Measurements from ENCODE around the gene ASB9.

ASB9 gene

DNA sequence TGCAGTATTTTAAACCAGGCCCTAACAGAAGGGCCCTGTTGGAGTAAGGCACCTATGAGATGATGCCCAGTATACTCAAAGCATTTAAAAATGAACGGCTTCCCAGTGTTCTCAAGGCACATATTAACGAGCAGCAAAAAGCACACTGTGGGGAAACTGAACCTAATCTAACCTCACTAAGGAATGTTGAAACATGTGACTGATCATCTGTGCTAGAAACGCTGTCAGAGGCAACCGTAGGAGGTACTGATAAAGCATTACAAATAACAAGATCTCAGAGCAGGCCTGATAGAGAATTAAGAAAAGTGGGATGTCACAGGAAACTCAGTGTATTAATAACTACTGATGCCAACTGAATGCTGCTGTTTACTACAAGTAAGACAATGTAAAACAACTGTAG, 24.0 kb downstream of the ASB9 start:
- peak in 8 of 42 donors; percentile 2 to 35 (median 10) for DNase-seq
- intact Hi-C loops (cut with DNase I) = no loop called here

DNA sequence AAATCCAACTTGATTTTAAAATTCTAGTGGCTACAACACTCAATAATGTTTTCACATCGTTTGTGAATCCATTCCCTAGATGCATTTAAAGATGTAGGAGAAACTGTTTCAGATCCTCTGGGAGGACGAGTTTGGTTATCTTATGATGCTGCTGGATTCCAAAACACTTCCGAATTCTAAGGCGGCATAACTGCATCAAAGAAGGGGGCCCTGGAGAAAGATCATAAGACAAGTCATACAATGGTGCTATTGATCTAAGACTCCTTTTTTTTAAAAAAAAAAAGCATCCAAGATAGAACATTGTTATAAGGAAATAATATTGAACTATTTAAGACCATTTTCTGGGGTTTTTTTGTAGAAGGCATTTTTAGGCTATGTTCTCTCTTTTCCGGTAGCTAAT, 25.5 kb downstream of the ASB9 start:
- intact Hi-C loops (cut with DNase I) = no loop called here
- no peak for DNase-seq

DNA sequence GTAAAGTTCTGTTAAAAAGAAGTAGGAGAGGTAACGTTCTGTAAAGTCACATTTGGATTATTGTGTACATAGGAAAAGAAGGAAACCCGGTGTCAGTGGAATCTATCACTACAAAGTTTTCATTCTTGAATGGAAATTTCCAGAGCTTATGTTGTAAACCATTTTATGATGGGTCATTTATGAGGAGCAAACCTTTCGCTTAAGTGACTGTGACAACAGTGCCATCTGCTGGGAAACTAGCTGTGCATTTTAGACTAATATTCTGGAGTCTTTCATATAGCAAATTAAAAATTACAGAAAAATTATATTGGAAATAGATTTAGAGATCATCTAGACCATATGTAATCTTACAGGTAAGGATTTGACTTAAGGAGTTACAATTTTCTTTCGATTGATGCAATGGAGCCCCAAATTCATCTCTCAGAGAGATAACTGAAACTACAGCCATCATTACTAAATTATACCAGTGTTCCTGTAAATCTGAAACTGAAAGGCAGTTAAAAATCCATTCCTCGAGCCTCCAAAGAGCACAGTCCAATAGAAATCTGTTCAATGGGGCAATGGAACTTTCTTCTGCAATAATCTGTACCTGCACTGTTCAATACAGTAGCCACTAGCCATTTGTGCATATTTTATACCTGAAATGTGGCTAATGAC, 26.9 kb downstream of the ASB9 start:
- peak in 34 of 42 donors; percentile 9 to 70 (median 42) for DNase-seq
- intact Hi-C loops (cut with DNase I) = no loop called here

DNA sequence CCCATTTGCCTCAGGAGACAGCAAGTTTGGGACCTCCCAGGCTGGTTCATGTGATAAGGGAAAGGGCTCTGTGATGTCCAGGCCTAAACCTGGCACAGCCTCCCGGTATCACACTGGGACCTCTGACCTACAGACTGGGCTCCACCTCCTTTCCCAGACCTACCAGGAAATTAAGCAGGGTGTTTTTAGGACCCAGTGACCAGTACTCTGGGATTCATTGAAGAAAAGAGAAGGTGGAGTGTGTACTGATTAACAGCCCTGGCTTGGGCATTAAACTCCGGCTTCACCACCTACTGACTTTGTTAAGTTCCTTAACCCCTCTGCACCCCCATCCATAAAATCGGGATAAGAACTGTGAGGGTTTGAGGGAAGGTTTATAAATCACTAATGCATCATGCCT, 28.6 kb downstream of the ASB9 start:
- intact Hi-C loops (cut with DNase I) = no loop called here
- DNase-seq = no peak

DNA sequence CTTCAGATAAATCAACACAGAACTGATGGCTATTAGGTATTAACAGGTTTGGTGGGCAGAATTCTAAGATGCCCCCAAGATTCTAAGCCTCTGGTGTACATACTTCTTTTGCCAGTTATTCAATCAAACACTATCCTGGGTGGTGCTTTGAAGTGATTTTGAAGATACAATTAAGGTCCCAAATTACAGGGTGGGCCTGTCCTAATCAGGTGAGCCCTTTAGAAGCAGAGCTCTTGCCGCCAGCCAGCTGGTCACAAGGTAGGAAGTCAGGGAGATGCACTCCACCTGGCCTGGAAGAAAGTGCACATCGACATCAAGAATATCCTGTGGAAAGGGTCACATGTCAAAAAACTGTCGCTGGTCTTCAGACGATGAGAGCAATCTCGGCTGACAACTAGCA, 29.5 kb downstream of the ASB9 start:
- no peak for DNase-seq
- intact Hi-C loops (cut with DNase I) = no loop called here

DNA sequence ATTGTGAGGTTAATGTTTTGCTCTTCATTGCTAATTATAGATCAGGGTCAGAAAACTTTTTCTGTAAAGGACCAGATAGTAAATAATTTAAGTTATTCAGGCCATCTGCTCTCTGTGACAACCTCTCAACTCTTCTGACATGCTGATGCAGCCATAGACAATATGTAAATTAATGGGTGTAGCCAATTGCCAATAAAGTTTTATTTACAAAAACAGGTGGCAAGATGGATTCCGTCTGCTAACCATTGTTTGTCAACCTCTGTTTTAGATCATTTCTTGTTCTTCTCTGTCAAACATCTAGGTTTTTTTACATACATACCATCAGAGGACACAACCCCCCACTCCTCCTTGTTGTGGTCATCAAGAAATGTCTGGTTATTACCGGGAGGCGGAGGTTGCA, 33.7 kb downstream of the ASB9 start:
- no peak for DNase-seq
- intact Hi-C loops (cut with DNase I) = no loop called here

DNA sequence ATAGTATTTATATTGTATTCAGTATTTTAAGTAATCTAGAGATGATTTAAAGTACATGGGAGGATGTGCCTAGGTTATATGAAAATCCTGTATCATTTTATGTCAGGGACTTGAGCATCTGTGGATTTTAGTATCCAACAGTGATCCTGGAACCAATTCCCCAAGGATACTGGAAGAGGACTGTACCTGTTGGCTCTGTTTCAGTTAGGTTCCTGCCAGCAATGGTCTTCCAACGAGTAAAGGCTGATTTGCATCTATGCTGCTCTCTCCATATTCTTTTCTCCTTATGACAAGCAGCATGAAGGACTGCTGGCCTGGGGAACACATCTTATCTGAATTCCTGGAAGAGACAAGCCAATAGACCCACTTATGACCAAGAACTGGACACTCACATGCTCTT, 34.9 kb downstream of the ASB9 start:
- intact Hi-C loops (cut with DNase I) = no loop called here
- DNase-seq = no peak

DNA sequence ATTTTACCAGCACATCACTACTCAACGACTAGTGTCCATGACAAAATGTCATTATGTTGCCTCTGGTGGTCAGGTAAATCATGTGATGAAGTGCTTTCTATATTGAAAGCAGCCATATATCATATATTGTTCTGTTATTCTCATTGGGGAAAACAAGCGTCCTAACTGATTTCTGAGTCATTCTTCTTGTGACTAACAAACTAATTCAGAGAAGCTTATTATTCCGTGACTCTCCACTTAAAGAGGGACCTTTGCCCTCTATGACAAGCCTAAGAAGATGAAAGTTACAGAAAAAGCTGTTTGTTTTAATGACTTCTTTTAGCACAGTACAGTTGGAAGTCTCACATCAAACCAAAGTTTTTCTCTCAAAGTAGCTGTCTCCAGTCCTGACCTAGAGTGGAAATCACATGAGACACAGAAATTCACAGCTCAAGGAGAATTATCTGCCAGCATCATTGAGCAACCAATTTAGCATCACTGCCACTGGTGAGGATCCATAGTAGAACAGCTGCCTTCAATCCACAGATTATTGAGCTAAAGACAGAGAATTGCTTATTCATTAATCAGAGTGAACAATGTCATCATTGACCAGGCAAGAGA, 36.4 kb downstream of the ASB9 start:
- intact Hi-C loops (cut with DNase I) = no loop called here
- DNase-seq = no peak

DNA sequence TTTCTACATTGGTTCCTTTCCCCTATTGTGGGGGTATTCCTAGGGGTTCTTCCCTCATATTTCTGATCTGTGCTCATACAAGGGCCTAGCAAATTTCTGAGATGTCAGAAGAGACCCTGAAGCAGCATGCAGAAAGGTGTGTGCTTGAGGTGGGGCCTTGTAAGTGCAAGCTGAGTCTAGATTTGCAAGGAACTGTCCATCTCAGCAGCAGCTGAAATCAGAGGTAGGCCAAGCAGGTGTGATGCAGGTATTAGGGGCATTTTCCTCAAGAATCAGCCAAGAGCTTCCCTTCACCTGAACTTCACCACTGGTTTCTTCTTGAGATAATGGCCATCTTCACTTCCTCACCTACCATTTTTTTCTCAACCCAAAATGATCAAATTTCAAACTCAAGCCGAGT, 45.1 kb downstream of the ASB9 start:
- intact Hi-C loops (cut with DNase I) = no loop called here
- DNase-seq = no peak

DNA sequence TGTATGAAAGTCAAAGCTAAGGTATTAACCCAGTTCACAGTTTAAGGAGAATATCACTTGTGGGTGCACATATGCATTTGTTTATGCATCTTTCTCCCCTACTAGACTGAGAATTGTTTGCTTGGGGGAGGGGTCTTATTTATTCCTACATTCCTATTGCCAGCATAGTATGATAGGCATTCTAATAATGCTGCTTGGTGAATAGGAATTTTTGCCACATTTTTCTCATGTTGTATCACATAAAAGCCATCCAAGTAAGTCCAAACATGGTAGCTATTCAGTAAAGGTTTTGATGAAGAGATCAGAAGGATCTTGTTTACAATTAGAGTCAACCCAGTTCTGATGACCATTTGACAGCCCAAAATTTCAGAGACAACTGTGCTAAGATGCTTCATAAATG, 48.6 kb downstream of the ASB9 start:
- DNase-seq = no peak
- intact Hi-C loops (cut with DNase I) = no loop called here

DNA sequence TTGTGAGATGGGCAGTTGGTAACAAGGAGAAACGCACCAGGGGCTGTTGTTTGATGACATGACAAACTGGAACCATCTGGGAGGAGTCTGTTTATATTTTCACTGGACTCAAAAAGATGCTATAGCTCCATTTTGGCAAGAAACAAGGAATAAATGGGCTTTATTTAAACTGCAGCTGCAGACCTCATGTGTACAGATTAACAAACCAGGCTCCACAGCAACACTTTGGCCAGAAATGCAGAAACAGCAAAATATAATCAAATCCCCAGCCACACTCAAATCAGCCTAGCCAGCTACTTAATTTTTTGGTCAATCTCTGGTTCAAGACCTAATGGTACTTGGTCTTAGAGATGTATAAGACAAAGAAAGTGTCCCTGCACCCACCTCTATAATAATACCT, 52.7 kb downstream of the ASB9 start:
- intact Hi-C loops (cut with DNase I) = no loop called here
- DNase-seq = no peak

DNA sequence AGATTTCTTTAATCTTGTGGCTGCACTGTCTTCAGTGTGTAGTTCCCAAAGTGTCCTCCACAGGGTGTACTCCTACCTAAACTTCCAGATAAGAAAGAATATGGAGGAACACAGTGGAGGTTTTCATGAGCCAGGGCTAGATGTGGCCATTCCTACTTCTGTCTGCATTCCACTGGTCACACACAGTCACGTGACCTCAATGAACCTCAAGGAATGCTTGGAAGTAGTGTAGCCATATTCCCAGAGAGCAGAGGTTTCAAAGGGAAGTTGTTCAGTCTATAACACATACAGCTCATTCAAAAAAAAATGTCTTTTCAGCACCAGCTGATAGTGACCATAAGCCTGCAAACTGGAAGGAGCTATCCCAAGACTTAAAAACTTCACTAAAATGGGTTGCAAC, 53.6 kb downstream of the ASB9 start:
- intact Hi-C loops (cut with DNase I) = no loop called here
- no peak for DNase-seq

DNA sequence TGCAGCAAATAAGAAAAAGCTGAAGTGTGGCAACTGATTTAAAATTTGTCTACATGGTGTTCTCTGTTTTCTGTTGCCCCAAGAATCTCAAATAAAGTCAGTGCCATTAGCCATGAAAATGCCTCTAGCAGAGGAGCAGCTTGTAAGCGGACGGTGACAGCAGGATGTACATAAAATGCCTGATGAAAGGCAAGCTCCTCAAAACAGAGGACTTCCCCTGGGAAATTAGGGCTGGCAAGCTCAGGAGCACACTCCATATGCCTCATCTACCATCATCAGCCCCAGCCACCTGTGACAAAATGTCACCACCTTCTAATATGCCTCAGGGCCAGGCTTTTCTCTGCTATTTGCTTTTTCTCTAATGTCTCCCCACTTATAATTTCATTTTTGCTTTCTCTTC, 54.5 kb downstream of the ASB9 start:
- intact Hi-C loops (cut with DNase I) = no loop called here
- no peak for DNase-seq

DNA sequence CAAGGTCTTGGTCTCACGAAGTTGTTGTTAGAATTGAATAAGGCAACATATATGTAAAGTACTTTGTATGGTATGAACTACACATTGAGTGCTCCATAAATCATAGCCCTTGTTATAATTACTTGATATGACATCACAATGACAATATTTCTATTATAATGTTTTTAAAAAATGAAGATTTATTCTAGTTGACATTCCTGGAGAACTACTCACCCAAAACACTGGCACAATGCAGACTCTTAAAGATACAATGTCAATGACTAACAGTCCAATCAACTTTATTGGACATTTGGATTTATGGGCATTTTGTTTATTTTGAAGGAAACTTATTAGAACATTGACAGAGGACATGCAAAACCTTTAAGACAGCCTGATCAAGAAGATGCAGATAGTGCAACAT, 55.3 kb downstream of the ASB9 start:
- DNase-seq = no peak
- intact Hi-C loops (cut with DNase I) = no loop called here

DNA sequence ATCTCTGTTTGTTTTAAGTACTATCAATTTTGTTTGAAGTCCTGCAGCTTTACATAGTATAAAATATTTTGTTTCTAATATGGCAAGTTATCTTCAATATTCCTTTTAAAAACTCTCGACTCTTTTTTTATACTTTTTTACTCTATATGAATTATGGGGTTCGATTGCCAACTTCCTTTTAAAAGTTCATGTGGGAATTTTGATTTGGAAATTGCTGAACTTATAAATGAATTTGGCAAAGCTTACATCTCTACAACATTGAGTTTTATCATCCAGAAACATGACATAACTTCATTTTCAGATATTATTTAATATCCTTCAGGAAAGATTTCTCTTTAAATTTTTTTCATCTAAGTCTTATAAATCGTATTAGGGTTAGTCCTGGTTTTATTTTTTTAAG, 60.8 kb downstream of the ASB9 start:
- intact Hi-C loops (cut with DNase I) = no loop called here
- no peak for DNase-seq

DNA sequence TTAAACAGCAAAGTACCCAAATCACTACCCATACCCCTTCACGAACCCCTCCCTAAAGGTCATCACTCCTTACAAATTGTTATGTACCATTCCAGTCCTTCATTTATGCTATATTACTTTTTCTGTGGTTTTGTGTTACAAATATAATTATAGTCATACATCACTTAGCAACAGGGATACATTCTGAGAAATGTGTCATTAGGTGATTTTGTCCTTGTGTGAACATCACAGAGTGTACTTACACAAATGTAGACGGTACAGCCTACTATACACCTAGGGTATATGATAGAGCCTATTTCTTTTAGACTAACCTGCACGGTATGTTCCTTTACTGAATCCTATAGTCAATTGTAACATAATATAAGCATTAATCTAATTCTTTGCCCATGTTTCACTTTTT, 61.9 kb downstream of the ASB9 start:
- intact Hi-C loops (cut with DNase I) = no loop called here
- DNase-seq = no peak

DNA sequence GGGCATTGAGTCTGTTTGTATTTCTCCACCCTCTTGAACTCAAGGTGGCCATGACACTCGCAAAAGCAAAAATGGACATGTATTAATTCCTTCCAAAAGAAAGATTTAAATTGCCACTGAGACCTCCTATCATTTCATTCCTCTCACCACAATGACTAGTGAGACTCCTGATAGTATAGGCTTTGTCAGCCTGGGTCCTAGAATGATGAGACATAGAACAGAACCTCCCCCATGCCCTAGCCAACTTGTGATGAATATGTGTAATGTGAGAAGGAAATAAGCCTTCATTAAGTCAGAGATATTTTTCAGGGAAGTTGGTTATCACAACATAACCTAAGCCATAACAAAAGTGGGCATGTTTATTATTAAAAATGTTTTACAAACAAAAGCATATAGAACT, 62.5 kb downstream of the ASB9 start:
- DNase-seq = no peak
- intact Hi-C loops (cut with DNase I) = no loop called here

DNA sequence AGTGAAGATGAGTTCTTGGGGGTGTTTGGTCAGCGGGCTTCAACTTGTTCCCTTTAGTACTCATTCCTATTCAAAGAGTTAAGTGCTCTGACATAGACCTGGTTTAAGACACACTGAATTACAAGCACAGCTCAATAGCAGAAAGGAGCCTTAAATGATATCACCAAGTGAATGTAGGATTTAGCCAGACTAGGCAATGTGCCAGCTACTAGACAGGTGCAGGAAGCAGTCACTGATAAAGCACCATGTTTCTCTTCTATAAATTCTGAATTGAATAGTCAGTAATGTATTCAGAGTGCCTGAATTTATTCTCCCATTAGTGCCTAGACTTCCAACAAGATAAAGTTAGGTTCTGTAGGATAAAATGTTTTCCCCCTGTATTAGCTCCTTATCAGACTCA, 63.6 kb downstream of the ASB9 start:
- DNase-seq = peak in 4 of 42 donors; percentile 2 to 34 (median 10)

DNA sequence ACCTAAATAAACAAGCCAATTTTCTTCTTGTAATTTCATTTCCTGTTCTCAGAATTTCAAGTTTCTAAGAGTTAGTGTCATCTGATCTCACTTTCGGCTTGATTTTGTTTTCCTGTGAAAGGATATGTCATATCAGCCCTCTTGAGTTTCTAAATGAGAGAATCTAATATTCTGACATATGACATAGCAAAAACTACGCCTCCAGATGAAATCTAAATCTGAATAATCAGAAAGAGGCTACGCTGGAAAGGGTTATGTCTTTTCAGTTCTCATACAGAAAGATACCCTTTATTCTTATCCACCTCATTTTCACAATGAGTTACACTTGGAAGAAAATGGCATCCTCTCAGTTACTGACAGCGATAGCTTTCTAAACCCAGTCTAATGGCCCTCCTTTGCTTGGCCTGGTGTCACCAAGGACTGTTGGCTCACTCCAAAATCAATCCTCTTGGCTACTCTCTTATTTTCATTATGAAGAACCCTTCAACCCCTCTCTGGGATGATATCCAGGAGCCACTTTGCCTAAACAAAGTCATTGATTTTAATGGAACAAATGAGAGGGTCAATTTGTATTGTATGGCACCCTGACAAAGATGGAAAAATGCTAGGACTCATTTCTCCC, 65.6 kb downstream of the ASB9 start:
- intact Hi-C loops (cut with DNase I) = no loop called here
- no peak for DNase-seq

More for the DNA sequence above, 63.6 kb downstream of the ASB9 start:
- intact Hi-C loops (cut with DNase I) = no loop called here

DNA sequence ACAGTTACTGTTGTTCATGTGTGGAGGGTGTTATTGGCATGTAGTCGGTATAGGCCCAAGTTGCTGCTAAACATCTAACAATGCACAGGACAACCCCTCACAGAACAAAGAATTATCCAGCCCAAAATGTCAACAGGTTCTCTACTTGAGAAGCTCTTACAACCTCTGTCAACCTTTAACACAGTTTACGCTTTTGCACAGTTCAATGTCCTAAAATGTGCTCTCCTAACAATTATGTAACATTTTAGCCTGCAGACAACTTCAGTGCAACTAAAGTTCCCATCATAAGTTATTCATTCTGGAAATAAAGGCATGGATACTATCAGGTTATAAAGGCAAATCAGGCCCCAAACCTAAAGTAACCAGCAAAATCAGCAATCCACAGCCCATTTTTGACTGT, 66.2 kb downstream of the ASB9 start:
- DNase-seq = no peak
- intact Hi-C loops (cut with DNase I) = no loop called here

All from head of caudate nucleus (tissue), 42 donors.